GM12874 (cell line): Measurements from ENCODE around the gene TNFSF10.

Source experiments
- TF ChIP-seq, protein P1 (sequence below): IDR thresholded peaks from 2 replicates; pipeline ENCODE4 v1.5.1; 2011; ENCODE audit warnings: low read depth, mild to moderate bottlenecking, control low read depth, low read length, moderate library complexity; ENCODE audit not compliant: insufficient read depth

Gene TNFSF10

DNA sequence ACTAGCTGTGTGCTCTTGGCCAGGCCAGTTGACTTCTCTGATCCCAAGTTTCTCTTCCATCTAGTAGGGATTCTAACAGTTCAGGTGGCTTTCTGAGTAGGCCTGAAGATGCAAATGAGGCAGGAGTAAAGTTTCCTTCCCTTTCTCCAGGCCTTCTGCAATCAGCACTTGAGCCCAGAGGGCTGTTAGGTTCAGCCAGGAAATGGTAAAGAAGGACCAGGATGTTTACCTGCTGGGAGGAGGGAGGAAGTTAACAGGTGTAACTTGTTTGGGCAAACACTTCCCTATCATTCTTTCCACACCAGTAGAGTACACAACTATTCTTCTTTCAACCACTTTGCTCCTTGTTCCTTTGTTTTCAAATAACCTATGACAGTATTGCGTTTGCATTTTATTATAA, 13.3 kb upstream of the TNFSF10 start:
- TF ChIP-seq, protein P1, sequence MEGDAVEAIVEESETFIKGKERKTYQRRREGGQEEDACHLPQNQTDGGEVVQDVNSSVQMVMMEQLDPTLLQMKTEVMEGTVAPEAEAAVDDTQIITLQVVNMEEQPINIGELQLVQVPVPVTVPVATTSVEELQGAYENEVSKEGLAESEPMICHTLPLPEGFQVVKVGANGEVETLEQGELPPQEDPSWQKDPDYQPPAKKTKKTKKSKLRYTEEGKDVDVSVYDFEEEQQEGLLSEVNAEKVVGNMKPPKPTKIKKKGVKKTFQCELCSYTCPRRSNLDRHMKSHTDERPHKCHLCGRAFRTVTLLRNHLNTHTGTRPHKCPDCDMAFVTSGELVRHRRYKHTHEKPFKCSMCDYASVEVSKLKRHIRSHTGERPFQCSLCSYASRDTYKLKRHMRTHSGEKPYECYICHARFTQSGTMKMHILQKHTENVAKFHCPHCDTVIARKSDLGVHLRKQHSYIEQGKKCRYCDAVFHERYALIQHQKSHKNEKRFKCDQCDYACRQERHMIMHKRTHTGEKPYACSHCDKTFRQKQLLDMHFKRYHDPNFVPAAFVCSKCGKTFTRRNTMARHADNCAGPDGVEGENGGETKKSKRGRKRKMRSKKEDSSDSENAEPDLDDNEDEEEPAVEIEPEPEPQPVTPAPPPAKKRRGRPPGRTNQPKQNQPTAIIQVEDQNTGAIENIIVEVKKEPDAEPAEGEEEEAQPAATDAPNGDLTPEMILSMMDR = no peak

DNA sequence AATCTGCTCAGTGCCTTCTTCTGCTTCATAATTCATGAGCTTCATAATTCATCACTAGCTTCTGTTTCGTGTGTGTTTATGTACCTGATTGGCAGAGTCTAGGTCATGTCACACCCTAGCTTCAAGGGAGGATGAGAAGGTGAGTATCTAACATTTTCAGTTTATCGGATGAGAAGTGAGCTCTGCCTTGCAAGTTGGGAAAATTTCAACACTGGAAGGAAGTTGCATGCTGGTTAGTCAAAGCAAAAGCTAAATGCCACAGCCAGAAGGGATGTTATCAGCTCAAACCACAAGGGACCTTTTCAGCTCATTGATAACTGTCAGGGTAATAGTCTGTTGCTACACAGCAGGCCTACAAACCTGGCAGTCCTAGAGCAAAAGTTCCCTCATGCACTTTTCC, 7.3 kb upstream of the TNFSF10 start:
- TF ChIP-seq, protein P1 = no peak

DNA sequence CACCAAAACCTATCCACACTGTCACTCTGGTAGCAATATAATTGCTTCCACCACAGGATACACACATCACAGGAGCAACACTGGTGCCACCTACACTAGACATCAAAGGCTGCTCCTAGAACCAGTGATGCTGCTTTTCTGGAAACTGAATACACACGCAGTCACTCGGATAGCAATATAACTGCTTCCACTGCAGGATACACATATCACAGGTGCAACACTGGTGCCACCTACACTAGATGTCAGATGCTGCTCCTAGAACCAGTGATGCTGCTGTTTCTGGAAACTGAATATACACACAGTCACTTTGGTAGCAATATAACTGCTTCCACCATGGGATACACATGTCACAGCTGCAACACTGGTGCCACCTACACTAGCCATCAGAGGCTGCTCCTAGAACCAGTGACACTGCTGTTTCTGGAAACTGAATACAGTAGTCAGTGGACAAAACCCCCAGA, 6.9 kb upstream of the TNFSF10 start:
- TF ChIP-seq, protein P1 = no peak

- TF ChIP-seq, protein P1 = no peak
Observed at GRCh38 chr3:172528677-172529076, 5.4 kb upstream of the TNFSF10 start.

GRCh38 chr3:172527306-172527705, 4.1 kb upstream of the TNFSF10 start:
- TF ChIP-seq, protein P1 = no peak

DNA sequence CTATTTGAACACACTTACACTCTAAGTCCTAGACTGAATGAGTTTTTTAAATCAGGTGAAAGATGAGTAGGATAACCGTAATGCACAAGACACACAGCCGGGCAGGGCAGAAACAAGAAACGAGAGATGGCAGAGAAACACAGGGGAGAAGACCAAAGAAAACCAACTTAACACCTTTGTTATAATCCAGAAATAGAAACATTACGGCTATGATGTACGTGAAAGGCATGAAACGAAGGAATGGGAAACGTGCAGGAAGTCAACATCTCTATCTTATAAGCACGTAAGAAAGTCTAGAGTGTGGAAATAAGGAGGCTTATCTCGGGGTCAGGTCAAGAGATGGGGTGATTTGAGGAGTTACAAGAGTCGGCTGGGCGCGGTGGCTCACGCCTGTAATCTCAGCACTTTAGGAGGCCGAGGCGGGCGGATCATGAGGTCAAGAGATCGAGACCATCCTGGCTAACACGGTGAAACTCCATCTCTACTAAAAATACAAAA, 1.9 kb upstream of the TNFSF10 start:
- TF ChIP-seq, protein P1 = no peak

DNA sequence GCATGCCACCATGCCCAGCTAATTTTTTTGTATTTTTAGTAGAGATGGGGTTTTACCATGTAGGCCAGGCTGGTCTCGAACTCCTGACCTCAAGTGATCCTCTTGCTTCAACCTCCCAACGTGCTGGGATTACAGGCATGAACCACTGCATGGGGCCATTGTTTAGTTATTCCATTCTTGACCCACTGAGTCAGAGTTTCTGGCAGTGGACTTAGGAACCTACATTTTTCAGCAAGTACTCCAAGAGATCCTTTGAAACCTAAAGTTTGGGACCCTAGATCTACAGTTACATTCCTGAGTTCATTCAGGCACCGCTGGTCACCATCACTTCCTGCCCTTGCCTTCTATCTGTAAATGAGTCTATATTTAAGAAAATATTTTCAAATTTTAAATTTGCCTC, 1.4 kb upstream of the TNFSF10 start:
- TF ChIP-seq, protein P1 = no peak

DNA sequence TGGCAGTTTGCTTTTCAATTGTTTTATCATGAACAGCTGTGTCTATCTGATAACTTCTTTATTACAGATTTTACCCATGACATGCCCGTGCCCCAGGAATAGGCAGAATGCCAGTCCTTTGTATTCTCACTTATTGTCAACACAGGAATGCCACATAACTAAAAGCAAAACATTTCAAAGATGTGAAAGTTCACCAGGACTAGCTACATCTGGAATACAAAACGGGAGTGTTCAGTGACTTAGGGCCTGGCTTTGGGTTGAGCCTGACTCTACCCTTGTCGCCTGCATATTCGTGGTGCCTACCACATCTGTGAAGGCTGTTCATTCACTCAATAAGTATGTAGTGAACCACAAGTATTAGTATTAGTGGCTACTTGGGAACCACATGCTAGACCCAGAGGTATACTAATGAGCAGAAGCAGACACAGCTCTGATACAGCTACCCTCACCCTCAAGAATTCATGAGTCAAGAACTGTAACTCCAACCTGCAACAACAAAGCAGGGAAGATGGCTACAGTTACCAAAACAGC, 2.9 kb downstream of the TNFSF10 start:
- TF ChIP-seq, protein P1 = no peak
